G401.6 (cell line): ENCODE measurements around the gene KPNB1.

Experiments
- FAIRE-seq: peaks from 2 replicates; lab custom pipeline; 2012; peaks lifted over from hg19 to GRCh38; lab: Jason Lieb, UNC

The KPNB1 gene

DNA sequence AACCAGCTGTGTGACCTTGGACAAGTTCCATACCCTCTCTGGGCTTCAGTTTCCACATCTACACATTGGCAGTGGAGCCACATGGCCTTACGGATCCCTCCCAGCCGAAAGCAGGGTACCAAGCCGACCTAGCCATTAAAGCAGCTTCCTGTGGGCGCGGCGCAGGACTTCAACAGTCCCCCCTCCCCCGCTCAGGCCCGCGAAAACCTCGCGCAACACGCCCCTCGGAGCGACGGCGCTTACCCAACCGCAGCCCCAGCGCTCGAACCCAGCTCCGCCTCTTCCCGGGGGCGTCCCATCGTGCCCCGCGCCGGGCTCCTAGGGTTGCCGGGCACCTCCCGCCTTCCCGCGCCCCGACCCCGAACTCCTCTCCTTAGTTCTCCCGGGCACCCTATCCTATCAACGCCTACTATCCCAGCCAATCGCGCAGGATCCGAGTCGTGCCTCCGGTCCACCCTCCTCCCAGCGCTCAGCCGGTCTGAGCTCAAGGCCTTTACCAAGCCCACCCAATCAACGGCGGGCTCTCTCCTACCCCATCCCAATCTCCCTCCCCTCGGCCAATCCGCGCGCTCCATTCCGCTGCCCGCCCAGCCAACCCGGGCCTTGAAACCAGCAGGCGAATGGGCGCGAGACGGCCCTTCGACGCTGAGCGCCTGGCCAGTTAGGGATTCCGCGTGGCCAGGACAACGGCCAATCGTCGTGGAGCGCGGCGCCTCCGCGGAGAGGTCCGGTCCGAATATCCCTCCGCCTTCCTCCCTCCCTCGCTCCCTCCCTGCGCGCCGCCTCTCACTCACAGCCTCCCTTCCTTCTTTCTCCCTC is at the start of gene KPNB1:
KPNB1 (plus strand) TSS at position 767 of the 819 bp plus-strand sequence. CDS start 326 bp downstream, outside the sequence.
- FAIRE-seq, result peak; percentile 98

DNA sequence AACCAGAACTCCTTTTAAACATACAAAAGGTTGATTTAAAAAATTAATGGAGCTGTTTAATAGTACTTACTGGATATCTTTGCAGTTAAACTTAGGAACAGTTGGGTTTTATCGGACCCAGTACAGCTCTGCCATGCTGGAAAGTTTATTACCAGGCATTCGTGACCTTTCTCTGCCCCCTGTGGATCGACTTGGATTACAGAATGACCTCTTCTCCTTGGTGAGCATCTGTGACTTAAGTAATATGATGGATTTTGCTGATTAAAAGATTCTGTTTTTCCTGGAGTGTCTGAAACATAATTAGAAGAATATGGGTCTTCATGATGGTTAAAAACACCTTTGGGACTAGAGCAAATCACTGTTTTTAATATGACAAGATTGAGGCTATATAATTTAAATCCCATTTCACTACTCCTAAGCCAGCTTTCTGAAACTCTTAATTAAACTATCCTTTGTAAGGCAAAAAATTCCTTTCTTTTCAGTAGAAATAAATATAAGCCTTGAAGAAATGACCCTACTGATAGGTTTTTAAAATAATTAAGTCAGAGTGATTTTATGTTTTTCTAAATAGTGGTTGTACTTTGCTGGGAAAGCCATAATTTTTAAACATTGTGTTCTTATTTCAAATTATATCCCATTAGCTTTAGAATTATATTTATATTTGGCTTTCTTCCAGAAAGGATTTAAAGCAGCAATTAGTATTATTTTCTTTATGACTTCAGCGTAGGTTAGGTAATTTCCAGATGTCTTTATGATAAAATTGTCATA is 45.7 kb upstream of the KPNB1 start:
- peak; percentile 78 for FAIRE-seq

DNA sequence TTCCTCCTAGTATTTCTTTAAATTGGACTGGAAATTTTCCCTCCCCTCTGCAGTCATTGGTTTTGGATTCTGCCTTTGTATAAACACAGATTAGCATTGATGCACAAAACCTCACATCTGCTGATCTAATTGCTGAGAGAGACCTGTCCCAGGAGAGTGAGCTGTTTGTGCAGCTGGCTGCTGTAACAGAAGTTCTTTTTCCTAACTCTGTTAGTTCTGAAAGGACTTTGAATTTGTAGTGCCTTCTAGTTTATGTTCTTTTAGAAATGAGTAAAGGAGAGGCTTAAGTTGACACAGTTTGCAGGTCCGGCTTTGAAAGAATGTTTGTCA is 45.2 kb upstream of the KPNB1 start:
- FAIRE-seq, result no peak

DNA sequence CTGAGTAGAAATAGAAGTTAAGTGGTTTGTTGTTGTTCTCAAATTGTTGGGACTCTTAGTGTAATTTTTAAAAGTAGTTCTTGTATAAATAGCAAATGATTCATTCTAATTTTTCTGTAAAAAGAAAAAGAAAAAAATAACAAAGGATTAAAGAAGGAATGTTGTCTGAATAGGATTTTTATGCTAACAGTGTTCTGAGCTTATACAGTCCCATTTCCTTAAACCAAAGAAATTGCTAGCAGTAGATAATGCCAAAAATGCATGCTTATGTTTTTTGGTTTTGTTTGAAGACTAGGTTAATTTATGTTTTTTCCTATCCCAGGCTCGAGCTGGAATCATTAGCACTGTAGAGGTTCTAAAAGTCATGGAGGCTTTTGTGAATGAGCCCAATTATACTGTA is 44.7 kb upstream of the KPNB1 start:
- FAIRE-seq, result no peak

DNA sequence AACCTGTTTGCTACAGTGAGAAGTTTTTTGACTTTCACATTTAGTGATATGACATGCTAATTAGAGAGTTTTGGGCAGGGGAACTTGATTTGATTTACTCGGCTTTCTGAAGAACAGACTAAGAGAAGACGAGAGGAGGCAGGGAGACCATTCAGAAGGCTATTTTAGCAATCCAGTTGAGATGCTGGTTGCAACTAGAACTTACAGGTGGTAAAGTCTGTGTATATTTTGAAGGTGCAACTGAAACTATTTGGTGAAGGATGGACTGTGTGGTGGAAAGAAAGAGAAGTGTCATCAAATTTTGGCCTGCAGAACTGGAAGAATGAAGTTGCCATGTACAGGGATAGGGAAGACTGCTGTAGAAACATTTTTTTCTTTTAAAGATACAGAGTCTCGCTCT is 42.2 kb upstream of the KPNB1 start:
- FAIRE-seq, result no peak

DNA sequence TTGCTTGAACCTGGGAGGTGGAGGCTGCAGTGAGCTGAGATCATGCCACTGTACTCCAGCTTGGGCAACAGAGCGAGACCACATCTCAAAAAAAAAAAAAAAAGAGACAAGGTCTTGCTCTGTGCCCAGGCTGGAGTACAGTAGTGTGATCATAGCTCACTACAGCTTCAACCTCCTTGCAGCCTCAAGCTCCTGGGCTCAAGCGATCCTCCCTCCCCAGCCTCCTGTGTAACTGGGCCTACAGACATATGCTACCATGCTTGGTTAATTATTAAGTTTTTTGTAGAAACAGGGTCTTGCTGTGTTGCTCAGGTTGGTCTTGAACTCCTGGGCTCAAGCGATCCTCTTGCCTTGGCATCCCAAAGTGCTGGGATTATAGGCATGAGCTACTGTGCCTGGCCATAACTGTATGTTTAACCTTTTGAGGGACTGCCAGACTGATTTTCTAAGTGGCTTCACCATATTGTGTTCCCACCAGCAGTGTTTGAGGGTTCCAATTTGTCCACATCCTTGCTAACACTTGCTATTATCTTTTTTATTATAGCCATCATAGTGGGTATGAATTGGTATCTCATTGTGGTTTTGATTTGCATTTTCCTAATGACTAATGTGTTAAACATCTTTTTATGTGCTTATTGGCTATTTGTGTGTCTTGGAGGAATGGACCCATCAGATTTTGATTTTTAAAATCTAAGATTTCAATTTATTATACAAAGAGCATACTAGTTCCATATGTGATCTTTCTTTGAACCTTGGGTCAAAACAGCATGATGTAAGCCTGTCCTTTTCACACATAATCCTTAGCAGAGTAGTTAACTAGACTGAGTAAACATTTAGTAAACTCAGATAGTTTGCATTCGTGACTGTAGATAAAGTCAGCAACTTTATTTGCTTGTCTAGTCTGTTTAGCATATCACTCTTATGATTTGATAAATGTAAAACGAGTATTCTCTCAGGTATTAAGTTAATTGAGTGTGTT is 38.1 kb upstream of the KPNB1 start:
- FAIRE-seq, result no peak

DNA sequence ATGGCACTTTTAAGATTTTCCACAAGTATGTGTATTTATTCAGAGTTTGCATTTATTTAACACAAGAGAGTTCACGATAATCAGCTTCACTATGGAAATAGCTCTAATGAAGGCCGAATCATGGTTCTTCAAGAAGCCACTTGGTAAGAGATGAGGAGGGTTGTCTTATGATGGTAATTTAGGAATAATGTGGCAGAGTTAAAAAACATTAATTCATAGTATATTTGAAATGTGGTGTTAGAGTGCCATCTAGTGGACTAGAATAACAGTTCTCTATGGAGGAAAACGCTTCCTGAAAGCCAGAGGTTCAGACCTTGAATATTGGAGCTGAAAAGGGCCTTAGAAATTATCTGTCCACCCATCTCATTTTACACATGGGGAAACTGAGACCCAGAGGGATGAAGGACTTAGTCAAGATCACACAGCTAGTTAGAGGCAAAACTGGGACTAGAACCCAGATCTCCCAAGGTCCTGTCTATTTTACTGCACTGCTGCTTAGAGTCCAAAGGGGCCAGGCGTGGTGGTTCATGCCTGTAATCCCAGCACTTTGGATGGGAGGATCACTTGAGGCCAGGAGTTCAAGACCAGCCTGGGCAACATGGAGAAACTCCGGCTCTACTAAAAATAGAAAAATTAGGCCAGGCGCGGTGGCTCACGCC is 33.8 kb upstream of the KPNB1 start:
- FAIRE-seq, result peak; percentile 94

DNA sequence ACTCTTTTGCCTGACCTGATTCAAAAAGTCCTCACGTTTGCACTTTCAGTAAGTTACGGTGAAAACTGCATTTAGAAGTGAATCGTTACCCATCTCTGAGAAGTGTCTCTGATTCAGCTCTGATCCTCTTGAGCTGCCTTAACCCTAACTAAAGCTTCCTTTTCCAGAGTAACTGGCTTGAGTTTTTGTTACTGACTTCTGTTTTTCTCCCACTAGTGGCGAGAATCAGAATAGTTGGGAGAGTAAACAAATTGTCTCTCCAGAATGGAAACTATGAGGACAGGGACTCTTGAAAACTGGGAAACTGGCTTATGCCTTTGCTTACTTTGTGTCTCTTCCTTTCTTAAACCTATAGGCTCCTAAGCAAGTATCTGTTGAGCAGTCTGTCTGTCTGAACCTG is 31.3 kb upstream of the KPNB1 start:
- peak; percentile 89 for FAIRE-seq

DNA sequence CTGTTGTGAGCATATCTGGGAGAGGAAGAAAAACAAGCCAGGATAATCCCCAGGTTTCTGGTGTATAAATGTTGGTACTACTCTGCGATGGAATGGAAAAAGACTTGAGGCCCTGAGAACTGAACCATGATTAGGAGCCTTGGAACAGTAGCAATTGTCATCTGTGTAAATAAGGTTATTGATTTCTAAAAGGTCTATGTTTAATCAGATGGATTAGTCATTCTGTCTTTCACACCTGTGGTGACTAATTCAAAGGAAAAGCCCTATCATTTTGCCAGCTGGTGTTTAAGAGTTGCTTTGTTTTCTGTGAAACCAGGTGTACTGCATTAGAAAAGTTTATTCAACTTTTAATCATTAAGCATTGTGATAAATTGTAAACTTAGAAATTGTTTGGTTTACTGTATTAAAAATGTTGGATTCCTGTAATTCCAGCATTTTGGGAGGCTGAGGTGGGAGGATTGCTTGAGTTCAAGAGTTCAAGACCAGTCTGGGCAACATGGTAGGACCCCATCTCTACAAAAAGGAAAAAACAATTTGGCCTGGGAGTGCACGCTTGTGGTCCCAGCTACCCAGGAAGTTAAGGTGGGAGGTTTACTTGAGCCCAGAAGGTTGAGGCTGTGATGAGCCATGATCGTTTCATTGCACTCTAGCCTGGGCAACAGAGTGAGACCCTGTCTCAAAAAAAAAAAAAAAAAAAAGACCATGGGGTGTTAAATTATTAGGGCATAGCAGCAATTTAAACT is 29.0 kb upstream of the KPNB1 start:
- no peak for FAIRE-seq

DNA sequence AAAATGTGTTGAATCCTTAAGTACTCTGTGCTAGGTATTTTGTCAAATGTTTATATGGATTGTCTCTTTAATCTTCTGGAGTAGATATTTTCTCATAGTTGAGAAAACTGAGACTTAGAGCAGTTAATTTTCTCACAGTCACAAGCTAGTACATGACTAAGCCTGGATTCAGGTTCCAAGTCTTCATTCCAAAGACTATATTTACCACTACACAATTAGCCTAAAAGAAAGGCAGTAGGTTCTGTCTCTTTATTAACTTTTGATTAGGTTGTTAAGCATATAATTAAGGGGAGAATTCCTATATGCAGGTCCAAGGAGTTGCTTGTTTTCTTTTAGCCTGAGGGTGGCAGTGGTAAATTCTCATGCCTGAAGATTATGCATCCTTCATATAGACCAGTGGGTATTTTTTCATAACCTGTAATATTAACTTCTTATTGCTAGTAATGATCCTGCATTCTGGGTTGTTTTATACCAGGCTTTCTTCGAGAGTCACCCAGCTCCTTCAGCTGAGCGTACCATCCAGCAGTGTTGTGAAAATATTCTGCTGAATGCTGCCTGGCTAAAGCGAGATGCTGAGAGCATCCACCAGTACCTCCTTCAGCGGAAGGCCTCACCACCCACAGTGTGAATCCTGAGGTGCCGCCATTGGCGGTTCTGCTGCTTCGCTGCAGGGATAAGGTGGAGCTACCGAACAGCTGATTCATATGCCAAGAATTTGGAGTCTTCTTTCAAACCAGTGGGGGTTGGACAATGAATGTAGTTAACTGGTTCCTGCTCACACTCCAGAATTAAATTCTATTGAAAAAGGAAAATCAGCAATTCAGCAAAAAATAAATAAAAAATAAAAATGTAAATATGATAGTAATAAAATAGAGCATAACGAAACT is 28.2 kb upstream of the KPNB1 start:
- FAIRE-seq, result peak; percentile 99

DNA sequence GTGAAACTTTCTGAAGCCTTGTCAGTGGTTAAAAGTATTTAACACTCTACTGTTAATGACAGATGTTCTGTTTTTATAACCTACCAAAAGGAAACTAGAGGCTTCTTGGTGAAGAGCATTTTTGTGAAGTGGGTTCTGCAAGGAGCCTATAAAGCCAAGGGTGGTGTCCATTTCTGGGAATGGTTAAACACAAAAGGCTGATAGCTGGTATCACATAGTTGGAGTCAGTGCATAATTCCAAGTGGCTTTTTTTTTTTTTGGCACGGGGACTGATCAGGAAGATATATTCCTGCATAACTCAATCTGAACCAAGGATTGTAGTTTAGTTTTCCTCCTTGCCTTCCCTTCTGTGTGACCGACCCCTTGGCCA is 27.6 kb upstream of the KPNB1 start:
- FAIRE-seq, result no peak

DNA sequence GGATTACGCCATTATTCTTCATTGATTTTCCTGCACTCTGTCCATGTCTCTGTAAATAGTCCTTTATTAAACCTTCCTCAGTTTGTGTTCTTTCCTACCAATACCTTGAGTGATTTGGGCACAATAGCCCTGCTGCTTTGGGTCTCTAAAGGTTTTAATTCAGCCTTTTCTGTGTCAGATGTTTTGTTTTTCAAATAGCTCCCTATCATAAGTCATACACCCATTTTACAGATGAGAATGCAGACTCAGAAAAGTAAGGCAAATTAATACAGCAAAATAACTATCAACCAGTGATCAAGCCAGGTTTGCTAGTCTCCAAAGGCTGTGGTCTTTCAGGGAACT is 25.0 kb upstream of the KPNB1 start:
- FAIRE-seq, result no peak

DNA sequence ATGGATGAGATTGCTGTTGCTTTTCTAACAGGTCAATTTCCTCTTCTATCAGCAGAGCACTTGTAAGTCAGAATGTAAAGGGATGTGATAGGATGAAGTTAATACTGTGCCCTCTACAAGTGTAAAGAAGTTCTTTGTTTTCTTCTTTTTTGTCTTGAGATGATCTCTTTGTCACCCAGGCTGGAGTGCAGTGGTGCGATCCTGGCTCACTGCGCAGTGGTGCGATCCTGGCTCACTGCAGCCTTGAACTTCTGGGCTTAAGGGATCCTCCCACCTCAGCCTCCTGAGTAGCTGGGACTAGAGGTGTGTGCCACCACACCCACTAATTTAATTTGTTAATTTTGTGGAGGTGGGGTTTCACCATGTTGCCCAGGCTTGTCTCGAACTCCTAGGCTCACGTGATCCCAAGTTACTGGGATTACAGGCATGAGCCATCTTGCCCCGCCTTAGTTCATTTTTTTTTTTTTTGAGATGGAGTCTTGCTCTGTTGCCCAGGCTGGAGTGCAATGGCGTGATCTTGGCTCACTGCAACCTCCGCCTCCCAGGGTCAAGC is 21.6 kb upstream of the KPNB1 start:
- FAIRE-seq, result no peak

DNA sequence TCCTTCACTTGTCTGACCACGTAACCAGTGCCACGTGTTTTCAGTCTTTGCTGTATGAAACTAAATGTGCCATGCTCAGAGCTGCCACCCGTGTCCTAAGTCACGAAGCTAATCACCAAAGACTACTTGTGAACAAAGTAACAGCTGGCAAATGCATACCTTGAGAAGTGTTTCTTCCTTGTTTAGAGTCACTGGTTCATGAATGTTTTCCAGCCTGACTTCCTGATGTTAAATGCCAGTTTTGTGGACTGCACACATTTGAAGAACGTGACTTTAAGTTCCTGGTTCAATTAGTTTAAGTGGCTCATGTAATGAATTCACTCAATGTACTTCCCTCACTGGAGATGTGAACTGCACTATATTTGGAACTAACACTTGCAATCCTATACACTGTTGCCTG is 19.9 kb upstream of the KPNB1 start:
- no peak for FAIRE-seq

DNA sequence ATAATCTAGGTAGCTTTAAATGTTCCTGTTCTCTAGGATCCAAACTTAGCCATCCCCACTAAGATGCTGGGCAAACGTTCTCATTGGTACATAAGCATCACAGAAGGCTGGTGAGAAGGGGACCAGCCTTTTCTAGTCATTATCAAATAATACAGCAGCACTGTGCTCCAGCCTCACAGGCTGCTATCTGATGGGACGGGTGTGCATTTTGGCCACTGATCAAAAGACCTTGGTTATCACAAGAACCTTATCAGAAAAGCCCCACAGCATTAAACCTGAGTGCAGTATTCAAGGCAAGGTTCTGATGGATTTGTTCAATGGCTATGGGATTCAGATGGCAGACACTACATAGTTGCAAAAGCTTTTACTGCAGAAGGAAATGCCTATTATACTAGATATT is 19.1 kb upstream of the KPNB1 start:
- FAIRE-seq, result no peak

DNA sequence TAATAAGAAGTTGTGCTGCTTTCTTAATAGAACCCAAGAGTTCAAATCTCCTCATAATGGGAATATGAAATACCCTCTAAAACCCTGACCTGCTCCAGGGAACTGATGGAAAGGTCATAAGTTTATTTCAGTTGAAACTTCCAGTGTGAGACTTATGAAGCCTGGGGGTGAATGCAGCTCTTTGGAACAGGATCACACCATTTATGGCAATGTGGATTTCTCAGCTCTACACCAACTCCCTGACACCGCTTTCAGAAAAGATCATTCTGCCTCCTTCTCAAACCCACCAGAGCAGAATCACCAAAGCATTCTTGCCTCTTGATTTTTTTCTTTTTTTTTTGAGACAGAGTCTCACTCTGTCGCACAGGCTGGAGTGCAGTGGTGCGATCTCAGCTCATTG is 16.7 kb upstream of the KPNB1 start:
- no peak for FAIRE-seq

DNA sequence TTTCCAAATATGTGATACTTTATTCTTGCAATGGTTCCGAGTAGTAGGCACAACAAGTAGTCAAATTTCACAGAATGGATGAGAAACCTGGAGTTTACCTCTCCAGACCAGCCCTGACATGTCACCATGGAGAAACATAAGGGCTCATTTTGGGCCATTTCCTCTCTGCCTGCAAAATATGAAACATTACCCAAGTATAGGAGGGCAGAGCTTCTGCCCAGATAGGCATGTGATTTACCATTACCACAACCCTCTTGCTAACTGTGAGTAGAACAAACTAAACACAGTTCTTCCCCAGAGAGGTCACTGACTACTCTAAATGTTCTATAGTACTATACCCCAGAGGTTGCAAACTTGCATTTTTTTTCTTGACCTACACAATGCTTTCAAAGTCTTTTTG is 15.7 kb upstream of the KPNB1 start:
- no peak for FAIRE-seq

DNA sequence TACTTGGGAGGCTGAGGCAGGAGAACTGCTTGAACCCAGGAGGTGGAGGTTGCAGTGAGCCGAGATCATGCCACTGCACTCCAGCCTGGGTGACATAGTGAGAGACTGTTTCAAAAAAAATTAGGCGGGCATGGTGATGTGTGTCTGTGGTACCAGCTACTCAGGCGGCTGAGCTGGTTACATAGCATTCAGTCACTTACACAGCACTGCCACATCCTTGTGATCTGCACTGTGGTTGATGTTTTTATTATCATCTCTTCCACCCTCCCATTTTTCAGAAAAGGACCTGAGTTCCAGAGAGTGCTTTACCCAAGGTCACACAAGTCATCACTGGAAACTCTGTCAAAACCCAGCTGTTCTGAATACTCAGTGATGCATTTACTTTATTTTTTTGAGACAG is 14.8 kb upstream of the KPNB1 start:
- FAIRE-seq, result no peak

DNA sequence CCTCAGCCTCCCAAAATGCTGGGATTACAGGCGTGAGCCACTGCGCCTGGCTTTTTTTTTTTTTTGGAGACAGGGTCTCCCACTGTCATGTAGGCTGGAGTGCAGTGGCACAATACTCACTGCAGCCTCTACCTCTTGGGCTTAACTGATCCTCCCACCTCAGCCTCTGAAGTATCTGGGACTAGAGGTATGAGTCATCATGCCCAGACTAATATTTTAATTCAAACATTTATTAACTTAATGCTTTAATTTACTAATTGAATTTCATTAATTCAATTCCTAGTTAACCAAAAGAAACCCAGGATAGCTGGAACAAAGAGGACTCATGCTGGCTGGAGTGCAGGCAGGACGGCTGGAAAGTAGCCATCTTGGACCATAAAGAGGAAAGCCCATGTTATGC is 14.0 kb upstream of the KPNB1 start:
- FAIRE-seq, result no peak
